ENCODE data around the gene PCDHA1. TPM values are rescaled to one million over a fixed set of nuclear protein-coding genes. Genes with fewer than 3 reads are reported as not detected.
A peak's percentile ranks its signal among the peaks of the same experiment; 100 is the strongest.

PCDHA1 gene
- total RNA-seq, 2 experiments from 2014 or later = not detected

DNA sequence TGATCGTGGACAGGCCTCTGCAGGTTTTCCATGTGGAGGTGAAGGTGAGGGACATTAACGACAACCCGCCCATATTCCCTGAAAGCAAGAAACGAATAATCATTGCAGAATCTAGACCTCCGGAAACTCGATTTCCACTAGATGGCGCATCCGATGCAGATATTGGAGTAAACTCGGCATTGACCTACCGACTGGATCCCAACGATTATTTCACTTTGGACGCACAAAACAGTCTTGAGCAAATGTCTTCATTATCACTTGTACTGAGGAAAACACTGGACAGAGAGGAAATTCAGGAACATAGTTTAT lies 96.6 kb downstream of the PCDHA1 start:
- H3K27me3 Mint-ChIP-seq = peaks cover 34% of the 10 kb centered on the region
- peaks cover 3% of the 10 kb centered on the region for H3K36me3 Mint-ChIP-seq (ENCODE audit: low read depth)
- no peak overlapping the region for H3K4me3 Mint-ChIP-seq
- intact Hi-C loops (cut with DNase I, micrococcal nuclease) = loop anchor here (1.0 to 10.0 kb wide), 3 partner anchors 35 to 159 kb away; partner anchors contain the start of genes PCDHA7 (in 1 of the 2) and PCDHA9 (in 1 of the 2)
- ATAC-seq (no peak), DNase-seq (no peak)
- ChIA-PET POLR2A (no interaction called here), CTCF (interaction anchor here (1.0 kb wide), 1 partner anchor 10 kb away, joined by 3 read pairs; no protein-coding TSS in a partner anchor)
- H3K4me1 Mint-ChIP-seq = no peaks in the 10 kb centered on the region
- no peak overlapping the region for H3K27ac Mint-ChIP-seq
- peaks cover 19% of the 10 kb centered on the region for H3K9me3 Mint-ChIP-seq (ENCODE audit: low read depth)

DNA sequence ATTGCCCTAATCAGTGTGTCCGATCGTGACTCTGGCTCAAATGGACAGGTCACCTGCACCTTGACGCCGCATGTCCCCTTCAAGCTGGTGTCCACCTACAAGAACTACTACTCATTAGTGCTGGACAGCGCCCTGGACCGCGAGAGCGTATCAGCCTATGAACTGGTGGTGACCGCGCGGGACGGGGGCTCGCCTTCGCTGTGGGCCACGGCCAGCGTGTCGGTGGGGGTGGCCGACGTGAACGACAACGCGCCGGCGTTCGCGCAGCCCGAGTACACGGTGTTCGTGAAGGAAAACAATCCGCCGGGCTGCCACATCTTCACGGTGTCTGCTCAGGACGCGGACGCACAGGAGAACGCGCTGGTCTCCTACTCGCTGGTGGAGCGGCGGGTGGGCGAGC lies 97.4 kb downstream of the PCDHA1 start:
- Mint-ChIP-seq H3K36me3 (ENCODE audit: low read depth) (peaks cover 3% of the 10 kb centered on the region), H3K9me3 (ENCODE audit: low read depth) (peaks cover 19% of the 10 kb centered on the region), H3K27ac (no peak overlapping the region), H3K4me3 (no peak overlapping the region), H3K27me3 (peaks cover 34% of the 10 kb centered on the region), H3K4me1 (no peaks in the 10 kb centered on the region)
- ChIA-PET POLR2A (no interaction called here), CTCF (interaction anchor here (1.0 kb wide), 1 partner anchor 9 kb away, joined by 3 read pairs; no protein-coding TSS in a partner anchor)
- no peak for DNase-seq
- intact Hi-C loops (cut with DNase I, micrococcal nuclease) = loop anchor here (5.0 to 10.0 kb wide), 2 partner anchors 36 to 49 kb away; partner anchors contain the start of genes PCDHA7 (in 1 of the 2) and PCDHA9 (in 1 of the 2)
- no peak for ATAC-seq

DNA sequence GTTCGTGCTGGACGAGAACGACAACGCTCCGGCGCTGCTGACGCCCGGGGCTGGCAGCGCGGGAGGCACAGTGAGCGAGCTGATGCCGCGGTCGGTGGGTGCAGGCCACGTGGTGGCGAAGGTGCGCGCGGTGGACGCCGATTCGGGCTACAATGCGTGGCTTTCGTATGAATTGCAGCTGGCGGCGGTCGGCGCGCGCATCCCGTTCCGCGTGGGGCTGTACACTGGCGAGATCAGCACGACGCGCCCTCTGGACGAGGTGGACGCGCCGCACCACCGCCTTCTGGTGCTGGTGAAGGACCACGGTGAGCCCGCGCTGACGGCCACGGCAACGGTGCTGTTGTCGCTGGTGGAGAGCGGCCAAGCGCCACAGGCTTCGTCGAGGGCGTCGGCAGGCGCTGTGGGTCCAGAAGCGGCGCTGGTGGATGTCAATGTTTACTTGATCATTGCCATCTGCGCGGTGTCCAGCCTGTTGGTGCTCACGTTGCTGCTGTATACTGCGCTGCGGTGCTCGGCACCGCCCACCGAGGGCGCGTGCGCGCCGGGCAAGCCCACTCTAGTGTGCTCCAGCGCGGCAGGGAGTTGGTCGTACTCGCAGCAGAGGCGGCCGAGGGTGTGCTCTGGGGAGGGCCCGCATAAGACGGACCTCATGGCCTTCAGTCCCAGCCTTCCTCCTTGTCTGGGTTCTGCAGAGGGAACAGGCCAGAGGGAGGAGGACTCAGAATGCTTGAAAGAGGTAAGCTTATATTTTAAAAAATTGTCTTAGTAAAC lies 98.2 kb downstream of the PCDHA1 start:
- H3K36me3 Mint-ChIP-seq (ENCODE audit: low read depth) = peaks cover 3% of the 10 kb centered on the region
- intact Hi-C loops (cut with DNase I, micrococcal nuclease) = loop anchor here (5.0 to 10.0 kb wide), 2 partner anchors 37 to 49 kb away; partner anchors contain the start of genes PCDHA7 (in 1 of the 2) and PCDHA9 (in 1 of the 2)
- ATAC-seq (no peak), DNase-seq (no peak)
- CTCF ChIA-PET = interaction anchor here (0.6 kb wide), 1 partner anchor 48 kb away, joined by 4 read pairs; no protein-coding TSS in a partner anchor
- peaks cover 31% of the 10 kb centered on the region for H3K27me3 Mint-ChIP-seq
- no peak overlapping the region for H3K4me3 Mint-ChIP-seq
- no peak overlapping the region for H3K27ac Mint-ChIP-seq
- H3K9me3 Mint-ChIP-seq (ENCODE audit: low read depth) = peaks cover 17% of the 10 kb centered on the region
- H3K4me1 Mint-ChIP-seq = no peaks in the 10 kb centered on the region
- POLR2A ChIA-PET = no interaction called here

DNA sequence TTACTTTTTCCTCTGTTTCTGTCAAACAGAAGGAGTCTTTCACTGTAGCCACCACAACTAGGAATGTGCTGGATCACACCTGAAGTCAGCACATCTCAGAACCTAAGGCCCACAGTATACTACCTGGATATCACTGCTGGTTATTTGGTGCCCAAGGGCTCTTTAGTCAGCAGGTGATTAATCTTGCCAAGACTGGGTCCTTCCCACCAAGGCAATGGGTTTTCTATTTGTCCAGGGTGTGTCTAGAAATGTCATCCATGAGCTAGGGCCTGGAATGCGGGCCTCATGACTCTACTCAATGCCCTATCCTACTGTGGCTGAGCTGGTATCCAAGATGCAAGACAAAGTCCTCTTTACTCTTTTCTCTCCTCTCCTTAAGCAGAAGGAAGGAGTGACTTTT lies 130.4 kb downstream of the PCDHA1 start:
- intact Hi-C loops (cut with DNase I, micrococcal nuclease) = no loop called here
- Mint-ChIP-seq H3K27ac (no peak overlapping the region), H3K27me3 (peaks cover 8% of the 10 kb centered on the region), H3K4me1 (no peaks in the 10 kb centered on the region), H3K4me3 (no peak overlapping the region), H3K36me3 (ENCODE audit: low read depth) (no peaks in the 10 kb centered on the region), H3K9me3 (ENCODE audit: low read depth) (peaks cover 5% of the 10 kb centered on the region)
- no peak for ATAC-seq
- no peak for DNase-seq
- ChIA-PET POLR2A (no interaction called here), CTCF (interaction anchor here (0.8 kb wide), 1 partner anchor 179 kb away, joined by 3 read pairs; no protein-coding TSS in a partner anchor)

DNA sequence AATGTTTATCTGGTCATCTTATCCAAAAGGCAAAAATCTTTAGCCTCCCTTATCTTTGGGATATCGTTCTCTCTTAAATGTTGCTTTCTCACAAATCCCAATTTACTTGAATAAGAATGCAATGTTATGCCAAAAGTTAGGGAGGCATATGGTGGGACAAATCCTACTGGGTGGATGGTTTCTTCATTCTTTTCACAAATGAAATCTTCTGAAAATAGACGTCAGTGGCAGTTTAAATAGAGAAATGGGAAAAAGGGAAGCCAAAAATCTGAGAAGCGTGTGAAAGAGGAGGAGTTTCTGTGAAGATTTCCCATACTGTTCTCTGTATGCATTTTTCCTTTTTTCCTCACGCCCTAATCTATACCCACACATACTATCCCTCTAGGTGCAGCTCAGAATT lies 137.7 kb downstream of the PCDHA1 start:
- intact Hi-C loops (cut with DNase I, micrococcal nuclease) = no loop called here
- Mint-ChIP-seq H3K27ac (no peak overlapping the region), H3K4me3 (no peak overlapping the region), H3K27me3 (peaks cover 48% of the 10 kb centered on the region), H3K4me1 (peaks cover 7% of the 10 kb centered on the region), H3K36me3 (ENCODE audit: low read depth) (peaks cover 2% of the 10 kb centered on the region), H3K9me3 (ENCODE audit: low read depth) (no peaks in the 10 kb centered on the region)
- ATAC-seq (no peak), DNase-seq (no peak)
- POLR2A ChIA-PET = no interaction called here
- CTCF ChIA-PET = no interaction called here

DNA sequence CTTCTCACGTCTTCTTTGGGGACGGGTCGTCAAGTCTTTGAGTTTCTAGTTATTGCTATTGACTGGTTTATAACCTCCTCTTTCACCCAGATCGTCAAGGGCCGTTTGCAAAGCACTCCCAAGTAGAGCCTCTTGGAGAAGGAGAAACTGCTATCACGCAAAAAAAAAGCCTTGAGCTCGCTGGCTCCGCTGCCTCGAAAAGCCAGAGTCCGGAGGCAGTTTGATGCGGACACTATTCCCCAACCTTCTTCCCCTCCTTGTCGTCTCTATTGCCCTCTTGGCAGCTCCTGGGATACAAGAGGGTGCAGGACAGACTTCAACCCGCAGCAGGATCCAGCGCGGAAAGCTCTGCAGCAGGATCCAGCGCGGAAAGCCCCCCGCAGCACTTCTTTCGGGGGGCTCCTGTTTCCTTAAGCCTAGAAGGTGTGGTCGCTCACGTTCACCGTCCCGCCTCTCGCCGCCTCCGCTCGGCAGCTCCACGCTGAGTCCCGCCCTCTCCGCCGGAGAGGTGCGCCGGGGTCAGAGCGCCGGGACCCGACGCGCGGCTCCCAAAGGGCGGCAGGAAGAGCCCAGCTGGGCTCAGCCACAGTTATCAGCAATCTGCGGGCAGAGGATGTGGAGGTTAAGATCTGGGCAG lies 140.0 kb downstream of the PCDHA1 start, which contains the start of gene PCDHAC1:
Gene PCDHAC1 (plus strand): TSS at position 494 of the 637 bp plus-strand sequence. CDS start 594 bp downstream, outside the sequence.
- H3K27ac Mint-ChIP-seq = no peak within 1 kb of the TSS
- peak within 1 kb of the TSS; percentile 40 for H3K4me3 Mint-ChIP-seq
- intact Hi-C loops (cut with DNase I, micrococcal nuclease) = loop anchor here (1.0 to 5.0 kb wide), 2 partner anchors 49 to 115 kb away; partner anchors contain the start of gene PCDHA12 (in 1 of the 2)
- H3K27me3 Mint-ChIP-seq = peaks cover 52% of the 10 kb centered on the region
- H3K4me1 Mint-ChIP-seq = peaks cover 7% of the 10 kb centered on the region
- CTCF ChIA-PET = interaction anchor here (0.6 to 1.2 kb wide), 4 partner anchors 65 to 586 kb away, joined by 3 to 4 read pairs (median 3); partner anchors contain the start of gene PCDHA8
- peaks cover 2% of the 10 kb centered on the region for H3K36me3 Mint-ChIP-seq (ENCODE audit: low read depth)
- ATAC-seq = peak; percentile 6
- H3K9me3 Mint-ChIP-seq (ENCODE audit: low read depth) = no peaks in the 10 kb centered on the region
- POLR2A ChIA-PET = no interaction called here
- peak; percentile 4 for DNase-seq

DNA sequence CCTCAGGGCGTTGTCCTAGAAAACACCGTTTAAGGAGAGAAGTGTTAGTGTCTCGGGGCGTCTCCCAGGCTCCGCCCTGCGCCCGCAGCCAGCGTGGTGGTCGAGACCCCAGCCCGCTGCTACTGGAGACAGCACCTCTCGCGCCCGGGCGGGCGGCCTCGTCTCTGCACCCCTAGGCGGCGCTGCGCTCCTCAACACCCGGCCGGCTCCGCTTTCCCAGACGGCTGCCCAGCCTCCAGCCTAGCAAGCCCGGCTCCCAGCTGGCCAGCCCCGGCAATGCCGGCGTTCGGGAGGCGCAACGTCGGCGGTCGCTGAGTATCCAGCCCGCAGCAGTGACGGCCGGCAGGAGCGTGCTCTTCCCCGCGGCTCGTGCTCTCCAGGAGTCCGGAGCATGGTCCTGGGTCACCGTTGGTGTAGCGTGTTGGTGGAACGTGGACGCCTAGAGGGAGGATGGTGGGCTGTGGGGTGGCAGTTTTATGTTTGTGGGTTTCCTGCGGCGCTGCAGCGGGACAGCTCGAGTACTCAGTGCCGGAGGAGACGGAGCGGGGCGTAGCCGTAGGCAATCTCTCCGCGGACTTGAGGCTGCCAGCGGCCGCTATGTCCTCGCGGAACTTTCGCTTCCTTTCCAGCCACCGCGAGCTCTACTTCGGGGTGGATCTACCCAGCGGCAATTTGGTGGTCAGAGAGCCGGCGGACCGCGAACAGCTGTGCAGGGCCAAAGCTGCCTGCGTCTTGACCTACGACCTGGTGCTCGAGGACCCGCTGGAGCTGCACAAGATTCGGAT lies 140.7 kb downstream of the PCDHA1 start:
- Mint-ChIP-seq H3K27me3 (peaks cover 51% of the 10 kb centered on the region), H3K4me3 (peak overlapping the region; percentile 40), H3K9me3 (ENCODE audit: low read depth) (no peaks in the 10 kb centered on the region), H3K4me1 (peaks cover 7% of the 10 kb centered on the region), H3K27ac (no peak overlapping the region), H3K36me3 (ENCODE audit: low read depth) (peaks cover 2% of the 10 kb centered on the region)
- POLR2A ChIA-PET = interaction anchor here (0.6 kb wide), 1 partner anchor 8 kb away, joined by 3 read pairs; no protein-coding TSS in a partner anchor
- ATAC-seq (peak; percentile 55), DNase-seq (peak; percentile 70)
- intact Hi-C loops (cut with DNase I, micrococcal nuclease) = loop anchor here (1.0 to 5.0 kb wide), 2 partner anchors 49 to 115 kb away; partner anchors contain the start of gene PCDHA12 (in 1 of the 2)
- CTCF ChIA-PET = interaction anchor here (0.9 to 1.8 kb wide), 6 partner anchors 10 to 91 kb away, joined by 3 to 5 read pairs (median 3); no protein-coding TSS in a partner anchor

DNA sequence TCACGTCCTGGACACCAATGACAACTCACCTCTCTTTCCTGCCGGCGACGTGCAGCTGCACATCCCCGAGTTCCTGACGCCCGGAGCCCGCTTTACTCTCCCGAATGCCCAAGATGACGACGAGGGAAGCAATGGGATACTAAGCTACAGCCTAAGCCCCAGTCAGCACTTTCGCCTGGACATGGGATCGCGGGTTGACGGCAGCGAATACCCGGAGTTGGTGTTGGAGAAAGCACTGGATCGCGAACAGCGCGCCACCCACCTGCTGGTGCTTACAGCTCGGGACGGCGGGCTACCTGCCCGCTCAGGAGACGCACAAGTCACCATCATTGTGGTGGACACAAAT lies 141.3 kb downstream of the PCDHA1 start:
- no peak for ATAC-seq
- Mint-ChIP-seq H3K9me3 (ENCODE audit: low read depth) (no peaks in the 10 kb centered on the region), H3K4me3 (peak overlapping the region; percentile 40), H3K27me3 (peaks cover 48% of the 10 kb centered on the region), H3K36me3 (ENCODE audit: low read depth) (peaks cover 2% of the 10 kb centered on the region), H3K4me1 (peaks cover 7% of the 10 kb centered on the region), H3K27ac (no peak overlapping the region)
- no peak for DNase-seq
- ChIA-PET CTCF (interaction anchor here (1.0 to 1.8 kb wide), 4 partner anchors 9 to 91 kb away, joined by 3 to 5 read pairs (median 4); no protein-coding TSS in a partner anchor), POLR2A (interaction anchor here (0.6 kb wide), 1 partner anchor 8 kb away, joined by 3 read pairs; no protein-coding TSS in a partner anchor)
- intact Hi-C loops (cut with DNase I, micrococcal nuclease) = loop anchor here in 1 of 2 experiments (5.0 kb wide), 1 partner anchor 50 kb away; the partner anchor contains the start of gene PCDHA12

DNA sequence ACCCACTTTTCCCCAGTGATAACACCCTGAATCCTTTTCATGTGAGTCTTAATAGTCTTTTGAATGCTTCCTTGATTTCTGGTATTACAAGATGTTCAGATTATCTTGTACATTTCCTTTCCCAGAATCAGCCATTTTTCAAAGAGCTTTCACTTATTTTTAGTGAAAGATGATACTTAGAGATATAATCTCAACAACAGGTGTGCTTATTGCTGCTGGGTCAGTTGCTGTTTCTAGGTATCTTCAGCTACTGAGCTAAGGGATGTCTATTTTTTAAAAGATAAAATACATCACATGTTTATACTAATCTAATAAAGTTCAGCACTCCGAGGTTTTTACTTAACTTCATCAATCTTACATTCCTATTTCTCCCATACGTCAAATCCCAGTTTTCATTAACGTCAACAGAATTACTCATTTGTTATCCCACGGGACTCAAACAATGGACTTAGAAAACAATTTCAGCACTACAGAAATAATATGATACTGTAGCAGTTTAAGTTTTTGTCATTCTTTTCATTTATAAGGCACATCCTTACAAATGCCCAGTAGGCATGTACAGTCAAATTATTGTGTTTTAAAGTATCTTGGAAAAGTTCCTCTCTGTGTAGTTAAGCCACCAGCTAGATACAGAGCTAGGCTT lies 149.1 kb downstream of the PCDHA1 start:
- ATAC-seq = no peak
- POLR2A ChIA-PET = interaction anchor here (0.8 kb wide), 1 partner anchor 8 kb away, joined by 3 read pairs; no protein-coding TSS in a partner anchor
- CTCF ChIA-PET = no interaction called here
- Mint-ChIP-seq H3K9me3 (ENCODE audit: low read depth) (no peaks in the 10 kb centered on the region), H3K4me3 (no peak overlapping the region), H3K27ac (no peak overlapping the region), H3K27me3 (peaks cover 7% of the 10 kb centered on the region), H3K4me1 (no peaks in the 10 kb centered on the region), H3K36me3 (ENCODE audit: low read depth) (no peaks in the 10 kb centered on the region)
- no peak for DNase-seq
- intact Hi-C loops (cut with DNase I, micrococcal nuclease) = no loop called here

DNA sequence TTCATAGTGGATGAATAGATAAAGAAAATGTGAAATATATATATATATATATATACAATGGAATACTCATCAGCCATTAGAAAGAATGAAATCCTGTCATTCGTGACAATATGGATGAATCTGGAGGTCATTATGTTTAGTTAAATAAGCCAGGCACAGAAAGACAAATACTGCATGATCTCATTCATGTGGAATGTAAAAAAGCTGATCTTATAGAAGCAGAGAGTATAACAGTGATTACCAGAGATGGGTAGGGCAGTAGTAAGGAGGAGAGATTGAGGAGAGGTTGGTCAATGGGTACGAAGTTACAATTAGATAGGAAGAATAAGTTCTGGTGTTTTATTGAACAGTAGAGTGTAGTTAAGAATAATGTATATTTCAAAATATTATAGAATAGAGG lies 160.6 kb downstream of the PCDHA1 start:
- ChIA-PET POLR2A (no interaction called here), CTCF (no interaction called here)
- Mint-ChIP-seq H3K4me3 (no peak overlapping the region), H3K27me3 (peaks cover 5% of the 10 kb centered on the region), H3K9me3 (ENCODE audit: low read depth) (peaks cover 8% of the 10 kb centered on the region), H3K4me1 (no peaks in the 10 kb centered on the region), H3K27ac (no peak overlapping the region), H3K36me3 (ENCODE audit: low read depth) (no peaks in the 10 kb centered on the region)
- no peak for ATAC-seq
- DNase-seq = no peak
- intact Hi-C loops (cut with DNase I, micrococcal nuclease) = no loop called here

Data from activated CD4-positive, alpha-beta T cell treated with anti-CD3 and anti-CD28 coated beads for 36 hours (primary cell).